Right atrium auricular region (tissue), 2 donors: ENCODE data around the gene ADAMTS9. TPM values are rescaled to one million over a fixed set of nuclear protein-coding genes. Genes with fewer than 3 reads are reported as not detected.

Source experiments
- DNase-seq: peaks from one replicate; pipeline ENCODE4 v3.0.0-alpha.2; 2019; ENCODE audit warnings: low spot score
- H3K27ac ChIP-seq, 2 donors: fragments of 200-600 bp; sonication (generic); 1 replicate in 1 of 2; 2 replicates in 1 of 2; pipeline ENCODE4 v1.5.1; 2016 to 2019
- H3K27me3 ChIP-seq, 2 donors: fragments of 200-600 bp; sonication (generic); one replicate each; pipeline versions ENCODE4 v1.5.1 to v1.6.0; 2017 to 2019
- H3K36me3 ChIP-seq: fragments of 200-600 bp; sonication (generic); one replicate; pipeline ENCODE4 v1.5.1; 2016
- H3K4me1 ChIP-seq, 2 donors: fragments of 200-600 bp; sonication (generic); one replicate each; pipeline versions ENCODE4 v1.5.1 to v1.6.0; 2017 to 2019
- H3K4me3 ChIP-seq, 2 donors: fragments of 200-600 bp; sonication (generic); 1 replicate in 1 of 2; 2 replicates in 1 of 2; pipeline ENCODE4 v1.5.1; 2017 to 2019; ENCODE audit warnings: mild to moderate bottlenecking in 1 of 2, moderate library complexity in 1 of 2
- H3K9me3 ChIP-seq, 2 donors: fragments of 200-600 bp; sonication (generic); one replicate each; pipeline ENCODE4 v1.5.1; 2019
- CTCF ChIP-seq, 2 donors: fragments of 200-600 bp; sonication (generic); IDR thresholded peaks; one replicate each; pipeline ENCODE4 v1.5.1; 2019; ENCODE audit warnings: antibody characterized with exemption in 2 of 2
- total RNA-seq, 2 donors: library from RNA; depleted of rRNA; stranded (reverse); fragments of >200 nt; gene quantifications; one replicate each; pipeline ENCODE4 v1.1.0, GENCODE V29; 2016

The ADAMTS9 gene
- total RNA-seq, 2 donors from 2014 or later: 20.2 to 21.0 TPM

- Histone ChIP-seq H3K4me1 (no peaks in the 10 kb centered on the region), H3K27me3 (no peaks in the 10 kb centered on the region), H3K9me3 (no peaks in the 10 kb centered on the region), H3K4me3 (no peak overlapping the region), H3K36me3 (peaks cover 43% of the 10 kb centered on the region), H3K27ac (no peak overlapping the region)
- no peak for DNase-seq
- TF ChIP-seq CTCF (IDR thresholded peaks at IDR 0.05): no peak
Measured at GRCh38 chr3:64631951-64632350, 55.8 kb downstream of the ADAMTS9 start.

- H3K27me3 ChIP-seq: no peaks in the 10 kb centered on the region
Measured at GRCh38 chr3:64627471-64628321, 60.1 kb downstream of the ADAMTS9 start.

GRCh38 chr3:64627042-64627441, 60.8 kb downstream of the ADAMTS9 start:
- H3K4me3 ChIP-seq: no peak overlapping the region
- no peaks in the 10 kb centered on the region for H3K4me1 ChIP-seq
- no peak for TF ChIP-seq CTCF (IDR thresholded peaks at IDR 0.05)
- peaks cover 30% of the 10 kb centered on the region for H3K36me3 ChIP-seq
- no peak for DNase-seq
- H3K27me3 ChIP-seq: no peaks in the 10 kb centered on the region
- no peak overlapping the region for H3K27ac ChIP-seq
- no peaks in the 10 kb centered on the region for H3K9me3 ChIP-seq

More at GRCh38 chr3:64627471-64628321, 60.1 kb downstream of the ADAMTS9 start:
- no peak for TF ChIP-seq CTCF (IDR thresholded peaks at IDR 0.05)
- Histone ChIP-seq H3K9me3 (no peaks in the 10 kb centered on the region), H3K4me3 (no peak overlapping the region), H3K4me1 (no peaks in the 10 kb centered on the region), H3K36me3 (peaks cover 24% of the 10 kb centered on the region), H3K27ac (no peak overlapping the region)
- DNase-seq: no peak

DNA sequence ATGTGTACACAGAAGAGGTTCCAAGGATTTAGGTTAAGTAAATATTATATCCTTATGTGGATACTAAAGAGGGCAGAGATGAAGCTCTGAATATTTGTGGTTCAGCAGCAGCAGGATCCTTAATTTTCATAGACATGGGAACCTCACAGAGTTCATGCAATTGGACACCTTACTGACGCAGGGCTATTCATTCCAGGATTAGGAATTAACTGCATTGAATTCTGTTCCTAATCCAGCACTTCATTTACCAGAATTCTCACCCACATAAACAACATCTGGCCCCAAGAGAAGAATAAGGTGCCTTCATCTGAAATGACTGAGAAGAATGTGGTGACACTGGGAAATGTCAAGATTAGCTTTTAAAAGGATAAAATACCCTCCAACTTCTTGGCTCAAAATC, 62.4 kb downstream of the ADAMTS9 start:
- H3K9me3 ChIP-seq: no peaks in the 10 kb centered on the region
- TF ChIP-seq CTCF (IDR thresholded peaks at IDR 0.05): no peak
- no peak overlapping the region for H3K4me3 ChIP-seq
- H3K36me3 ChIP-seq: peaks cover 26% of the 10 kb centered on the region
- no peak for DNase-seq
- H3K27me3 ChIP-seq: no peaks in the 10 kb centered on the region
- no peaks in the 10 kb centered on the region for H3K4me1 ChIP-seq
- H3K27ac ChIP-seq: no peak overlapping the region

- Histone ChIP-seq H3K4me1 (peaks cover 0 to 4% of the 10 kb centered on the region in 2 donors), H3K9me3 (no peaks in the 10 kb centered on the region), H3K4me3 (no peak overlapping the region), H3K27ac (no peak overlapping the region), H3K27me3 (no peaks in the 10 kb centered on the region), H3K36me3 (peaks cover 23% of the 10 kb centered on the region)
- TF ChIP-seq CTCF (IDR thresholded peaks at IDR 0.05): no peak
- no peak for DNase-seq
Measured at GRCh38 chr3:64623125-64623524, 64.7 kb downstream of the ADAMTS9 start.
